ENCODE measurements around the gene GSG1L. TPM values are rescaled to one million over a fixed set of nuclear protein-coding genes. Genes with fewer than 3 reads are reported as not detected.

GSG1L gene
- total and polyA plus RNA-seq, 2 of the 13 experiments (the other 11 are each of a cell fraction or from before 2014, with no cell fraction given), result not detected

DNA sequence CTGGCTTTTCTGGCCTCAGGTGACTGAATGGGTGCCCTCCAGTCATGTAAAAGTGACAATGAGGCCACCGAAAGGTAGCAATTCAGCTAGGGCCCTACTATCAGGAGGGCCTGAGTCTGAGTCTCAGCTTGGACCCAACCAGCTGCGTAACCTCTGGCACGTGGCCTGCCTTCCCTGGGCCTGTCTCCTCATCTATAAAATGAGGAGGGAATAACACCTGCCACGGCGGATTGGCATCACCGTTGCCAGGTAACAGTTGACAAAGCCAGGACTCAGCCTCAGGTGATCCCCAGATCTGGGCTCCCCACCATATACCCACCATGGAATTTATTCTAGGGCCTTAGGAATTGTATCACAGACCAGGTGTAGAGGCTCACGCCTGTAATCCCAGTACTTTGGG, 296.4 kb downstream of the GSG1L start (continued):
- no peak for TF ChIP-seq HCFC1 (IDR thresholded peaks at IDR 0.05; ENCODE audit: low read depth, low read length)

DNA sequence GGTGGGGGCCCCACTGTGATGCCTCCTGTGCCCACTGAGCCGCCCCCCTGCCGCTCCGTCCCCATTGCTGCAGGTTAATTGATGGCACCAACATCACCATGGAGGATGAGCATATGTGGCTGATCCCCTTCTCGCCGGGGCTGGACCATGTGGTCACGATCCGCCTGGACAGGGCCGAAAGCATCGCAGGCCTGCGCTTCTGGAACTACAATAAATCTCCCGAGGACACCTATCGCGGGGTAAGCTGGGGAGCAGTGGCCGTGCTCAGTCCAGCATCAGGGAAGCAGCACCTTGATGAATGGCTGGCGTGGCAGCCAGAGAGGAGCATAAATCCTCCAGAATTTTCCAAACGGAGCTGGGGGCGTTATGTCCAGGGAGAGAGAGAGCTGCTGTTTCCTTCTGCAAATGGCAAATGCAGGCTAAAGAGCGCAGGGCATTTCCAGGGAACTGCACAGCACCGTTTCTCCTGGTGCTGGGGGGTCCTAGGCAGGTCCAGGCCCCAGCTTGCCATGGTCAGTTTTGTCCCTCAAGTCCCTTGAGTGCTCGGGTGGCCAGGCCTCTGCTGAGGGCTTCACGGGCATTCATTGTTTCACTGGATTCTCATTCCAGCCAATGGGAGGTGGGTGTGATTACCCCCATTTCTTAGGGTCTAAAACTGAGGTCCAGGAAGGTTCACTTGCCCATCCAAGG, 297.1 kb downstream of the GSG1L start:
- CTCF ChIA-PET (ENCODE audit: low intra/inter-chr PET ratio, low total read pairs), result no interaction called here
- peaks cover 7 to 10% of the 10 kb centered on the region in 2 experiments; a peak in 3 of 5 replicates for H3K36me3 ChIP-seq (replicated peaks in 1 of 2; ENCODE audit: control insufficient read depth in 1 of 2, insufficient read depth in 2 of 2, low read length in 2 of 2)
- 97% methylated on average over 20 of the region's 21 CpGs for WGBS (ENCODE audit: low lambda C conversion rate)

More for the DNA sequence above, 297.1 kb downstream of the GSG1L start:
- H3K4me3 ChIP-seq (replicated peaks in 1 of 3; ENCODE audit: insufficient read depth in 1 of 3, low read depth in 2 of 3, low read length in 3 of 3), result no peak overlapping the region
- intact Hi-C loops (cut with micrococcal nuclease; ENCODE audit: unreplicated experiment) (no loop called here), in situ Hi-C loops (cut with HindIII; ENCODE audit: extremely low pct_ligation_motif_present, low pct_unique_long_range_greater_than_20kb) (no loop called here)
- no peak overlapping the region for H2AFZ ChIP-seq (ENCODE audit: low read length)
- TF ChIP-seq ZNF615 (CRISPR knock-in tag; IDR thresholded peaks at IDR 0.05; ENCODE audit: borderline replicate concordance) (no peak), GLI4 (CRISPR knock-in tag; IDR thresholded peaks at IDR 0.05; ENCODE audit: borderline replicate concordance) (no peak), ZNF180 (CRISPR knock-in tag; IDR thresholded peaks at IDR 0.05; ENCODE audit: borderline replicate concordance, low read depth) (no peak), PAX8 (CRISPR knock-in tag; IDR thresholded peaks at IDR 0.05; ENCODE audit: borderline replicate concordance) (no peak), MAX (IDR thresholded peaks at IDR 0.05) (no peak), HNRNPH1 (optimal IDR thresholded peaks at IDR 0.05; ENCODE audit: low read depth, low read length) (no peak), RFX1 (IDR thresholded peaks at IDR 0.05) (no peak), ZNF441 (CRISPR knock-in tag; IDR thresholded peaks at IDR 0.05; ENCODE audit: borderline replicate concordance) (no peak), UBTF (CRISPR knock-in tag; IDR thresholded peaks at IDR 0.05) (no peak), TBL1XR1 (IDR thresholded peaks at IDR 0.05; ENCODE audit: borderline replicate concordance, low read length, partially characterized antibody) (no peak), CEBPZ (IDR thresholded peaks at IDR 0.05; ENCODE audit: low read length) (no peak)
- TF ChIP-seq, protein P1, sequence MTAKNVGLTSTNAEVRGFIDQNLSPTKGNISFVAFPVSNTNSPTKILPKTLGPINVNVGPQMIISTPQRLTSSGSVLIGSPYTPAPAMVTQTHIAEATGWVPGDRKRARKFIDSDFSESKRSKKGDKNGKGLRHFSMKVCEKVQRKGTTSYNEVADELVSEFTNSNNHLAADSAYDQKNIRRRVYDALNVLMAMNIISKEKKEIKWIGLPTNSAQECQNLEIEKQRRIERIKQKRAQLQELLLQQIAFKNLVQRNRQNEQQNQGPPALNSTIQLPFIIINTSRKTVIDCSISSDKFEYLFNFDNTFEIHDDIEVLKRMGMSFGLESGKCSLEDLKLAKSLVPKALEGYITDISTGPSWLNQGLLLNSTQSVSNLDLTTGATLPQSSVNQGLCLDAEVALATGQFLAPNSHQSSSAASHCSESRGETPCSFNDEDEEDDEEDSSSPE (CRISPR knock-in tag; IDR thresholded peaks at IDR 0.05), result no peak
- no peaks in the 10 kb centered on the region for H3K79me2 ChIP-seq (ENCODE audit: insufficient read depth, low read length)
- FAIRE-seq (no peak), ATAC-seq (no peak), DNase-seq (ENCODE audit: low spot score) (no peak)
- 0 out of 2 replicates have a peak, but pooled peaks cover 7% of the 10 kb centered on the region for H3K9me3 ChIP-seq (ENCODE audit: low read length)
- no TSS peak for BruUV-seq (replicated peaks)
- H3K27me3 ChIP-seq (ENCODE audit: control insufficient read depth in 1 of 2, insufficient read depth in 2 of 2, low read length in 2 of 2), result no peaks in the 10 kb centered on the region
- no peak overlapping the region for H3K9ac ChIP-seq (ENCODE audit: insufficient read depth, low read depth, low read length)
- no peaks in the 10 kb centered on the region for H3K4me1 ChIP-seq (ENCODE audit: insufficient read depth, low read length)
- POLR2A ChIA-PET, result no interaction called here
- no peak overlapping the region for H3K27ac ChIP-seq (ENCODE audit: extremely low read length, insufficient read depth, low read length)
- no peak overlapping the region for H3K4me2 ChIP-seq (ENCODE audit: low read depth, low read length)
- no peaks in the 10 kb centered on the region for H4K20me1 ChIP-seq (ENCODE audit: insufficient read depth, low read length)

All from HepG2 (cell line).